ENCODE data around the gene ARHGEF19. TPM values are rescaled to one million over a fixed set of nuclear protein-coding genes. Genes with fewer than 3 reads are reported as not detected.

ARHGEF19 gene
- total RNA-seq, 1 experiment from 2014 or later: 21.1 TPM

GRCh38 chr1:16237343-16237830 is 24.9 kb upstream of the ARHGEF19 start:
- H2BK12ac ChIP-seq (ENCODE audit: insufficient read length, low read depth, low read length): no peak overlapping the region
- no peak overlapping the region for H3K23ac ChIP-seq (ENCODE audit: insufficient read length, low read depth, low read length)
- no peak overlapping the region for H3K14ac ChIP-seq (ENCODE audit: insufficient read depth, low read length)
- Mint-ChIP-seq H3K36me3 (ENCODE audit: insufficient read depth in 1 of 3, low read depth in 3 of 3) (no peaks in the 10 kb centered on the region), H3K9me3 (no peaks in the 10 kb centered on the region; a peak in 2 of 5 replicates), H3K27ac (peak overlapping the region; percentile 70 to 92 (median 89); a peak in 5 of 7 replicates), H3K4me1 (peaks cover 6 to 18% of the 10 kb centered on the region in 2 experiments), H3K4me3 (peak overlapping the region; percentile 85 to 89), H3K27me3 (ENCODE audit: low read depth) (peaks cover 5% of the 10 kb centered on the region)
- no peaks in the 10 kb centered on the region for H3K79me1 ChIP-seq (ENCODE audit: insufficient read depth, low read depth, low read length, poor library complexity, severe bottlenecking)
- no peak overlapping the region for H4K5ac ChIP-seq (ENCODE audit: insufficient read length, low read depth, low read length)
- no peak overlapping the region for H3K9ac ChIP-seq (ENCODE audit: extremely low read depth, insufficient read length, low read length)
- no peak overlapping the region for H2BK20ac ChIP-seq (ENCODE audit: low read depth, low read length, poor library complexity, severe bottlenecking)
- peaks cover 6% of the 10 kb centered on the region for H3K23me2 ChIP-seq (ENCODE audit: insufficient read length, low read depth, low read length, poor library complexity, severe bottlenecking)
- WGBS (ENCODE audit: extremely low coverage, insufficient read length, low lambda C conversion rate): no CpG with 5 or more reads among the region's 6 CpGs
- no peak overlapping the region for H3K4ac ChIP-seq (ENCODE audit: low read depth, low read length)
- H3K79me2 ChIP-seq (ENCODE audit: insufficient read depth, low read length): no peaks in the 10 kb centered on the region
- H4K91ac ChIP-seq (ENCODE audit: insufficient read length, low read depth, low read length): no peak overlapping the region
- no peak overlapping the region for H2BK5ac ChIP-seq (ENCODE audit: insufficient read length, low read length)
- H2AK5ac ChIP-seq (ENCODE audit: insufficient read length, low read length): no peak overlapping the region
- H3K27me3 ChIP-seq (ENCODE audit: insufficient read depth, low read length): no peaks in the 10 kb centered on the region
- DNase-seq: no peak
- H2BK120ac ChIP-seq (ENCODE audit: low read depth, low read length, poor library complexity, severe bottlenecking): no peak overlapping the region
- no peaks in the 10 kb centered on the region for H4K20me1 ChIP-seq (ENCODE audit: control insufficient read depth, insufficient read depth, insufficient read length)
- H4K8ac ChIP-seq (replicated peaks; ENCODE audit: insufficient read length, low read depth, low read length): no peak overlapping the region
- TF ChIP-seq CTCF (conservative IDR thresholded peaks at IDR 0.05): no peak
- no peak overlapping the region for H2AFZ ChIP-seq (ENCODE audit: low read length)
- H3K4me1 ChIP-seq (ENCODE audit: insufficient read depth, low read length): 0 out of 2 replicates have a peak, but pooled peaks cover 5% of the 10 kb centered on the region
- no peak overlapping the region for H3K18ac ChIP-seq (ENCODE audit: insufficient read length, low read depth, low read length)
- no peaks in the 10 kb centered on the region for H3K9me3 ChIP-seq (ENCODE audit: control insufficient read depth, low read depth, low read length)
- H2BK15ac ChIP-seq (ENCODE audit: low read depth, low read length): no peak overlapping the region
- peak overlapping the region; percentile 83 for H3K4me2 ChIP-seq (ENCODE audit: insufficient read depth, insufficient read length, low read length)
- H3K27ac ChIP-seq (ENCODE audit: insufficient read length, low read depth, low read length): no peak overlapping the region
- H3K56ac ChIP-seq (ENCODE audit: insufficient read length, low read depth, low read length): no peak overlapping the region
- no peak overlapping the region for H3T11ph ChIP-seq (ENCODE audit: low read length)
